Esophagus mucosa (tissue), 1 donor: Measurements from ENCODE around the gene HYLS1. TPM values are rescaled to one million over a fixed set of nuclear protein-coding genes. Genes with fewer than 3 reads are reported as not detected.
"Not testable (repeated sequence)": the region's sequence is repeated elsewhere in the genome, so short reads cannot be mapped to it uniquely, and the experiment has no call there.

ENCODE experiments used
- ATAC-seq: fragments of 200-7000 bp; cut with Tn5 transposase; one replicate; pipeline ENCODE4 v1.9.1; 2020
- total RNA-seq: library from RNA; stranded (reverse); gene quantifications from one replicate; pipeline ENCODE4 v1.2.4, GENCODE V29; 2023
- donor health status: DM: yes; HTN: yes; CAD: no.

HYLS1 gene
- total RNA-seq, 1 donor from 2014 or later = 4.6 TPM

DNA sequence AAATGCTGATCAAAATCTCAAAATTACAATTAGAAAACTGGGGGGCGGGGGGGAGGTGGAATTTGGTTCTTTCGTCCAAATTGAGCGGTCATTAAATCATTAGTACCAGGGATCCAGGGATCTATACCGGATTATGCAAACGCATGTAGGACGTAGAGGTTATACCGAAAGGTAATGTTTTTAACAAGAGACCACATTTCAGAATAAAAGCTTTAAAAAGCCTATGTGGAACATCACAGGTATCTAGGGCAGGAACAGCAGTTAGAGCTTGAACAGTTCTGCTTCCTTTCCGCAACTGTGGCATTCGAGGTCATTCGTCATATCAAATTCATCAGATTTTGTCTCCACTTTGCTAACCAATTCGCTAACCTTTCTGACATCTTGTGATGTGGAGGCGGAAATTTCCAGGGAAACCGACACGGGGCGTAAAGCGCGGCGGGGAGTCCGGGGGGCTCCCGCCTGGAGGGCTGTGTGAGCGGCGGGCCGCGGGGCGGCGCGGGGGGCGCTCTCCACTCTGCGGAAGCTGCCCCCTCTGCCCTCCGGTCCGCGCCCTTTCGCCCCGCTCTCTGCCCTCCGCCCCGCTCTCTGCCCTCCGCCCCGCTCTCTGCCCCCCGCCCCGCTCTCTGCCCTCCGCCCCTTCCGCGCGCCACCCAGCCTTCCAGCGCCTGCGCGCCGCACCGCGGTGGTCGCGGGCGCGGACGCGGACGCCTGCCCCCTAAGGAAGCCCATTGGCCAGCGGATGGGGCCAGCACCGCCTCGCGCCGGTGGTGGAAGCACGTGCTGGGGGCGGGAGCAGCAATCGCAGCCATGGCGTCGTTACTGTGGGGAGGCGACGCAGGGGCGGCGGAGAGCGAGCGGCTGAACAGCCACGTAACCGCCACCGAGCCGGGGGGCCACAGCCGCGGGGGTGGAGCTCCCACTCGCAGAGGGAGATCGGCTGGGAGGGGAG is 16.5 kb downstream of the HYLS1 start, which contains the start of gene DDX25:
Gene DDX25 (plus strand): TSS at position 798 of the 949 bp plus-strand sequence. CDS start 10 bp downstream, at position 808.
- ATAC-seq = no peak

GRCh38 chr11:125904678-125905077 is 17.2 kb downstream of the HYLS1 start:
- ATAC-seq = no peak

DNA sequence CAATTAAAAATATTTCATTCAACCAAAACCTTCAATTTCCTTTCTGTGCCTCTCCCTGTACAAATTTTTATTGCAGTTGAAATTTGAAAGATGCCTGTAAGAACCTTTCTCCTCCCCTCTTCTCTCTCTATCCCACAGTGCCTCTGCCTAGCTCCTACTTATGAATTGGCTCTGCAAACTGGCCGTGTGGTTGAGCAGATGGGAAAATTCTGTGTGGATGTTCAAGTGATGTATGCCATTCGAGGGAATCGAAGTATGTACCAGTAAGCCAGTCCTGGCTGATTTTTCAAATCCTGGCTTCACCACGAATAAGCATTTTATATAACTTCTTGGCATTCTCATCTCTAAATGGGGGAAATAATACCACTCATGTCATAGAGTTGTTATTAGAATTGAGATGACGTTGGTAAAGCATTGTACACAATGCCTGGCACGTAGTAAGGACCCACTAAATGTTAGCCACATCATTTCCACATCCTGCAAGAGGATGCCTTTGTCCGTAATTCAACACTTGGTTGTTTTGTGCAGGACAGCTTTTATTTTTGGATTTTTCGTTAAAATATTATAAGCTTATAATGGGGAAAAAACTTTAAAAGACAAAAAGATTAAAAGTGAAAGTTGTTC is 22.9 kb downstream of the HYLS1 start:
- ATAC-seq = no peak

DNA sequence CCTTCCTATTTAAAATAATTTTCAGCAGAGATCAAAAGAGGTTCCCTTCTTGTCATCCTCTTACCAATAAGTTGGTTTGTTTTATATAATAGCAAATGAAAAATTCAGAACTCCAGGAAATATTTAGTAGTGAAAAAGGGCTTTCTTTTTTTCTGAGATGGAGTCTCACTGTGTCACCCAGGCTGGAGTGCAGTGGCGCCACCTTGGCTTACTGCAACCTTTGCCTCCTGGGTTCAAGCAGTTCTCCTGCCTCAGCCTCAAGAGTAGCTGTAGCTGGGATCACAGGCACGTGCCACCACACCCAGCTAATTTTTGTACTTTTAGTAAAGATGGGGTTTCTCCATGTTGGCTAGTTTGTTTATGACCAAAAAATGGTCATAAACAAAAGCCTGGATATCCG is 27.1 kb downstream of the HYLS1 start:
- not testable (repeated sequence) for ATAC-seq

DNA sequence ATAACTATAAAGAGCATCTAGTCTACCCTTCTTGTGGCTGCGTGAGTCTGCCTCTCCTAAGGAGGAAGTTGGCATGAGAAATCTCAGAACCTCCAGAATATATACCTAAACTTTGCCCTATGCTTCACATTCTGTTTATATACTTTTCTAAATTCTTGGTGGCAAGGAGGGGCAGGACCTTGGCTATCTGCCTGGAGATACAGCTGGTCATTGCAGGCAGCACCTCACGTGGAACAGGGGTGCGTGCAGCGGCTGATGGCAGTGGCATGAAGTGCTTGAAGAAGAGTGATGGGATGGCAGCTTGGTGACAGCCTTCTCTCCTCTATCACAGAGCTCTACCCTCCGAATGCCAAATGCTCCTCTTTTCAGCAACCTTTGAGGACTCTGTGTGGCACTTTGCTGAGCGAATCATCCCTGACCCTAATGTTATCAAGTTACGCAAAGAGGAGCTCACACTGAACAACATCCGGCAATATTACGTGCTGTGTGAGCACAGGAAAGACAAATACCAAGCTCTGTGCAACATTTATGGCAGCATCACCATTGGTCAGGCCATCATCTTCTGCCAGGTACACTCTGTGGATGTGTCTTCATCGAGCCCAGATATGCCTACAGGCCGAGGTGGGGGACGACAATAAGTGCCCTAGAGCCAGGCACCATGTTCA is 29.3 kb downstream of the HYLS1 start:
- no peak for ATAC-seq

DNA sequence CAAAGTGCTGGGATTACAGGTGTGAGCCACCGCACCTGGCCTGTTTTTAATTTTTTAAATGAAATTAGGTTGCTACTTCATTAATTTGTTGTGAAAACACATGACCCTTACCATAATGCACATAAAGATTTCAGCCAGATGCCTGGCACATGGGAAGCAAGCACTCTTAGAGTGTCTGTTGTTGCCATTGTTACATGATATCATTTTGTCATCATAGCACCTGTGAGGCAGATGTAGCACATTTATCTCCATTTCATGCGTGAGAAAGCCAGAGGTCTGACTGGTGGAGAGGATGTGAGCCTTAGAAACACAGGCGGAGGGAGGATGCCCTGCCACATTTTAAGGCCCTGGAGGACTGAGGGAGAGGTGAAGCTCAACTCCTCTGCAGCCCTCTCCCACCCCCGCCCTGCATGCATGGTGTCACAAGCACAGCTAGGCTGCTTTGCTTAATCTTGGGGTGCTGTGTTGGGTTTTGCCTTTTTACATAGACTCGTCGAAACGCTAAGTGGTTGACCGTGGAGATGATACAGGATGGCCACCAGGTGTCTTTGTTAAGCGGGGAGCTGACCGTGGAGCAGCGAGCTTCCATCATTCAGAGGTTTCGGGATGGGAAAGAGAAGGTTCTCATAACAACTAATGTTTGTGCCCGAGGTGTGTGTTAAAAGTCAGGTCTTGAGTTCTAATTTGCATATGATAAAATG is 30.8 kb downstream of the HYLS1 start:
- no peak for ATAC-seq

- no peak for ATAC-seq
Observed at GRCh38 chr11:125921042-125921441, 33.6 kb downstream of the HYLS1 start.

- no peak for ATAC-seq
Observed at GRCh38 chr11:125922156-125922555, 34.7 kb downstream of the HYLS1 start.

DNA sequence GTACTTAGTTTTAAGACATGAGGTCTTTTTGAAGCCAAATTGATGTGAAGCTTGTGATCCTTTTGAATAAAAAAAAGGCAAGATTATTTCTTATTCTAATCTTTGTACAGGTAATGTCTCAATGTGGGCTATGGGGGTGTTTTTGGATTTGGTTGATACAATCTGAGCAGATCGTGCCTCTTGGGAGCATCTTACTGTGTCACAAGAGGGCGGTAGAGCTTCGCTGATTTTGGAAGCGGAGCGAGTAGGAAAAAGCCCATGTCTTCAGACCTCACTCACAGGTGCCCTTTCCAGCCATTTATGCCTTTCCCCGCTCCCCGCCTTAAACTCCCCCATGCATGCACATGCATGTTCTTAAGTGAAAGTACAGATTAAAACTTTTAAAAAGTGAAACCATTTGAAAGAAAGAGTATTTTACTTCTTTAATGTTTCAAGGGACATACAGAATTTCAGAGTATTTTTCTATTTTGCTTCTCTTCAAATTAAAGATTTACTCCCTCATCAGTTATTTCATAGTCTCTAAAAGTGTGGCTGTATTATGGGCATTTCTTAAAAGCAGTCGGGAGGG is 35.6 kb downstream of the HYLS1 start:
- peak; percentile 77 for ATAC-seq

DNA sequence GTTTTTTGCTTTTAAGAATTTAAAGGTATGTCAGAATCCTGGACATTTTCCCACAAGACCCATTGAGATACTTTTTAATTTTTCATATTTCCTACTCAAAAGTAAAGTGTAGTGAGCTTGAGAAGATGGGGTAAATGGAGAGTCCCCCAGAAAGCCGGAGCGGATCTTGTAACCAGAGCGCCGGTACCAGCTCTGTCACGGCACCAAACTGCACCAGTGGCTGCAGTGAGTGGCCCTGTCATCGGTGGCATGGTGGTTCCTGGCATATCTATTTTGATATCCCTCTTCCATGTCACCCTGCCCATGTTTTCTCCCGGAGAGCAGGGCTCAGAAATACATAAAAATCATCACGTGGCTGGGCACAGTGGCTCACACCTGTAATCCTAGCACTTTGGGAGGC is 36.2 kb downstream of the HYLS1 start:
- ATAC-seq = no peak

DNA sequence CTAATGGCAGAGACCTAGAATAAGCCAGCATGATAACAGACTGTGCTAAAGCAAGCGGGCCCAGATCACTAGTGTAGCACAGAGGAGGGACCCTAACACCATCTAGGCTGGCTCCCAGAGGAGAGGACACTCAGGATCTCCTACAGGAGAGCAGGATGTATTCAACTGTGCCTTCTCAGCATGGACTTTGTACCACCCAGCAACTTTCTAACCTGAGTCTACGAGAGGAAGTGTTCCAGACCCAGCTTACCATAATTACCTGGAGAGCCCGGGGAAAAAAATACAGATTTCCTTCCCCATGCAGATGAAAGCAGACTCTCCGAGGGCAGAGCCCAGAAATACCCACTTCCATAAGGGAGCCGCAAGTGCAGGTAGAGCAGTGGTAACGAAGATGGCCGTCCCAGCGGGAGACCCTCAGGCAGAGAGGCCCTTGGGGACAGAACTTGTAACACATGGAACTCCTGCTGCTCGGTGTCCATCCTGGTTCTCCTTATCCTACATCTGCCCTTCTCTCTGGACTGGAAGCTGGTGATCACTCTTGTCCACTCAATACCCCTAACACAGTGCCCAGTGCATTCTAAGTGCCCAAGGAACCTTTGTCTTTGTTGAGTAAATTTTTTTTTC is 37.0 kb downstream of the HYLS1 start:
- no peak for ATAC-seq

DNA sequence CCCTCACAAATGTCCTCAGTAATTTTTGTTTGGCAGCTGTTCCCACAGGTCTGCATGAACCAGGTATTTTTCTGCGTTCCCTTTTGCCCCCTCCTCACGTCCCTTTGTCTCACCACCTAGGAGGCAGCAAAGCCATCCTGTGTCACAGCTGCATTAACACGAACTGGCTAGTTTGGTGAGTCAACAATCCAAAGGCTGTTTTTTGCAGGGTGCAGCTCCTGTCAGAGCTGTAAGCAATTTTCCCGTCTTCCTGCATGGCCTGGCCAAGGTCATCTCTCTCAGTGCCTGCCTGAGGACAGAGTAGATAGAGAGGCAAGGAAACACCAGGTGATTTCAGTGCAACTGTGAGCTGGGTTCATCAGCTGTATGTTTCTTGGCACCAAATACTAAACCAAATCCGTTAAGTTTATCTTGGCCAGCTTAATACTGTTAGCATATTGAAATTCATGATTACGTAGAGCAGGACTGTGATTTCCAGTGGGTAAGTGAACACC is 37.8 kb downstream of the HYLS1 start:
- no peak for ATAC-seq

DNA sequence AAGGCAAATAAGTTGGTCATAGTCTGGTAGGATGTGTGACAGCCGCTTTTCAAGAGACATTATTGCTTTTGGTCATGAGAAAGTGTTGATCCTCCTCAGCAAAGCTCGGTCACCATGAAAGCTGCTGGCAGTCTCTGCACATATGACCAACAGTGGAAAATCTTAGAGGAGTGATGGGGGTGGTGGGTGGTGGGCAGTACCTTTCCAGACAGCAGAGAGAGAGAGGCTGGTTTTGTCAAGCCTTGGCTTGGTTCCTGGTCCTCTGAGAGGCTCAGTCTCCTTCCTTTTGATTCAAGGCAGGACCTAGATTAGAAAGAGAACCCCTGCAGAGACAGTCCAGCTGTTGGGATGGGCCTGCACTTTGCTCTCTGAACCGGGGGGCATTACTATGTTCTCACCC is 38.3 kb downstream of the HYLS1 start:
- no peak for ATAC-seq

DNA sequence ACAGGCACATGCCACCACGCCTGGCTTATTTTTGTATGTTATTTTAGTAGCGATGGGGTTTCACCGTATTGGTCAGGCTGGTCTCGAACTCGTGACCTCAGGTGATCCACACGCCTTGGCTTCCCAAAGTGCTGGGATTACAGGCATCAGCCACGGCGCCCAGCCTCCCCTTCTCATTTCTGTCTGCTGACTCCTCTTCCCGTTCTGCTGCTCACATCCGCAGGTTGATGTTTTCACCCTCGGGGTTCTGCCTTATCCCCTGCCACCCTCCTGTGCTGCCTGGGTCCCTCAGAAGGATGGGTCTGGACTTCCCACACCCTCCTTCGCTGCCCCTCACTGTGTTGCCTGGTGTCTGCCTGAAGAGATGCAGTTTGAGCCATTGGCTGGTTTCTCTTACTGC is 39.2 kb downstream of the HYLS1 start:
- no peak for ATAC-seq

DNA sequence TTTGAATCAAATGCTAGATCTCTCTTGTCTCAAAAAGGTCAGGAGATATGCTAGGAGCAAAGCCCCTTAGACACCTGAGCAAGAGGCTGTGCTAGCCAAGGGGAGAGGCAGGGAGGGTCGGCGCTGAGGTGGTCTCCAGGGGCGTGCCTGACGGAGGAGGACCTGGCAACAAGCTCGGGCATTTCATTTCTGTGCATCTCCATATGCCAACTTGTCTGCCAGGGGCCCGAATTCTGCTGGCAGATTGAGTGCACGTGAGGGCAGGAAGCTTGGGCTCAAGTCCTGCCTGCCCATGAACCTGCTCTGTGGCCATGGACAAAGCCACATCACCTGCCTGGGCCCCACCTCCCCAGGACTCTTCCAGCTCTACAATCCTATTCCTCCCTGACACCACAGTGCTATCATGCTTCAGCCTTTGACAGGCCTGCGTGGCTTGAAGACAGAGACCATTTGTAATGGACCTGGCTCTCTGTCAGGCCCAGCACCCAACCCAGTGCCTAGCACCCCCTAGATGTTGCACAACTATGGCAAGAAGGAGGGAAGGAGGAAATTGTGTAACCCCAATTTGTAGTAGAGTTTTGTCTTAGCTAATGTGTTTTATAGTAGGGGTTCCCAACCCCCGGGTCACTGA is 42.1 kb downstream of the HYLS1 start:
- ATAC-seq = no peak

- no peak for ATAC-seq
Observed at GRCh38 chr11:125930076-125930450, 42.6 kb downstream of the HYLS1 start.

DNA sequence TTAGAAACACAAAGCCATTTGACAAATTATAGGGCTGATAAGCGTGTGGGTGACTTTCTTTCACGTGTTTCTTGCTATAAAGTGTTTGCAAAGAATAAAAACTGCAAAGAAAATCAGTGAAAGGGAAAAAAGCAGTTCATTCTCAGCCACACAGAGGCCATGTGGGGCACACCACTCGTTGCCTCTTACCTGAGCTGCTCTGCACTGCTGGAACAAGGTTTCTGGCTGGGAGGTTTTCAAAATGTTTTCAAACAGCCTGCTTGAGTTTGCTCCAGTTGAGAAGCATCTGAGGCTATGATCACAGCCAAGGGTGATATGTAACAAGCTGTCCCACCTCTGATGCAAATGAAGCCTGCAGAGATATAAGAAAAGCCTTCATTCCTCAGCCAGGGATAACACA is 43.6 kb downstream of the HYLS1 start:
- ATAC-seq = no peak

DNA sequence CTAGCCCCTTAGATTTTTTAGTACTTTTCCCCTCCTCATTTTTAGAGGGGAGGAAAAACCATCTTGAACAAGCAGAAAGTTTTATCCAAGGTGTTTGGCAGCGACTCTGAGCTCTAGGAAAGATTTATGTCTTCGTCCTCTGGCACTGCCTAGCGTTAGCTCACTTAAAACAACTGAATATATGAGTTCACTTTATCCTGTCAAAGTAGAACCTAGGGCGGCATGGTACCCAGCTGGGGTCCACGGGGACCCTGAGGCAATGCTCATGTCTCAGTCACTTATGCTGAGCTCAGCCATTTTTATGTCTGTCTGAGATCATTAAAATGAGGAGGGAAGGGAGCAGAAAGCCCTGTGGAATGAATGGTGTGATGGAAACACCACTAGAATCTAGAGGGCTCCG is 44.2 kb downstream of the HYLS1 start:
- ATAC-seq = no peak

- ATAC-seq = no peak
Observed at GRCh38 chr11:125932301-125932700, 44.8 kb downstream of the HYLS1 start.

DNA sequence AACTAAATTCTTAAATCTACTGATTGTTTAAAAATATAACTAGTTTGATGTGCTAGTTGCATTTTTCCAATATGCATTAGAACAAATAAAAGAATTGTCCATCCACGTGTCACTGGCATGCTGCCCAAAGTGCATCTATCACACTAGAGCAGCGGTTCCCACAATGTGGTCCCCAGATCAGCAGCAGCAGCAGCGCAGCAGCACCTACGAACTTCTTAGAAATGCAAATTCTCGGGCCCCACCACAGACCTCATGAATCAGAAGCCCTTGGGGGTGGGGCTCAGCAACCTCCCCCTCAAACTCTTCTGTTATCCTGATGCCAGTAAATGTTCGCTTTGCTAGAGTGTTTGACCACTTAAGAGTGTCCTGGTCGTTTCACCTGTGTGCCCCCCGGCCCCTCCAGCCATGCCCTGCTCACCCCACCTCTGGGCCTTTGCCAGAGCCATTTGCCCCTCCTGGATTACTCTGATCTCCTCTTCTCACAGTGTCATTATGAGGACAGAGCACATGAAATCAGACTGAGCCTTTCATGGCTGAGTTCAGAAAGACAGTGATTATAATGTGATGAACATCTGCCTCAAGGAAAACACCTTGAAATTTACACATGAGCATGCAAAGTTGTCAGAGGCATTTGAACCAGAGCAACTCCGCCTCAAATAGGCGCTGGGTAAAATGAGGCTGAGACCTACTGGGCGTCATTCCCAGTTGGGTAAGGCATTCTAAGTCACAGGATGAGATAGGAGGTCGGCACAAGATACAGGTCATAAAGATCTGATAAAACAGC is 45.8 kb downstream of the HYLS1 start:
- no peak for ATAC-seq
